Tibial artery (tissue), 4 donors: Measurements from ENCODE around the gene PKP3.
"Not testable (repeated sequence)": the region's sequence is repeated elsewhere in the genome, so short reads cannot be mapped to it uniquely, and the experiment has no call there.

Source experiments
- DNase-seq, 2 donors: peaks; one replicate each; pipeline ENCODE4 v3.0.0-alpha.2; 2019
- H3K27ac ChIP-seq, 2 donors: fragments of 200-600 bp; sonication (generic) in 1 of 2; 1 replicate in 1 of 2; 2 replicates in 1 of 2; pipeline ENCODE4 v1.5.1; 2018 to 2019; ENCODE audit warnings: mild to moderate bottlenecking in 1 of 2
- H3K27me3 ChIP-seq, 2 donors: fragments of 200-600 bp; sonication (generic) in 1 of 2; one replicate each; pipeline versions ENCODE4 v1.5.1 to v1.6.0; 2016 to 2019
- H3K36me3 ChIP-seq, 3 donors: fragments of 200-600 bp; sonication (generic) in 2 of 3; one replicate each; pipeline ENCODE4 v1.5.1; 2016 to 2019; ENCODE audit warnings: mild to moderate bottlenecking in 2 of 3
- H3K4me1 ChIP-seq, 4 donors: fragments of 200-600 bp; sonication (generic) in 2 of 4; 1 replicate in 3 of 4; 2 replicates in 1 of 4; pipeline ENCODE4 v1.5.1; 2016 to 2019
- H3K4me3 ChIP-seq, 2 donors: fragments of 200-600 bp; sonication (generic) in 1 of 2; 1 replicate in 1 of 2; 2 replicates in 1 of 2; pipeline ENCODE4 v1.5.1; 2018 to 2019; ENCODE audit warnings: mild to moderate bottlenecking in 2 of 2
- H3K9me3 ChIP-seq, 3 donors: fragments of 200-600 bp; sonication (generic) in 1 of 3; one replicate each; pipeline ENCODE4 v1.5.1; 2016 to 2019
- intact Hi-C: fragments of 100-400 bp; cut with DNase I; formaldehyde crosslinking; loops from one replicate; pipeline ENCODE4 v1.15.0; 2023; ENCODE audit warnings: low total_unique reads
- TF ChIP-seq, protein P1 (sequence below), 2 experiments: fragments of 200-600 bp in 1 of 2; fragments of 450-650 bp in 1 of 2; IDR thresholded peaks; one replicate each; pipeline ENCODE4 v1.5.1; 2017 to 2019; ENCODE audit warnings: antibody characterized with exemption in 2 of 2, mild to moderate bottlenecking in 1 of 2, moderate library complexity in 1 of 2

The PKP3 gene

DNA sequence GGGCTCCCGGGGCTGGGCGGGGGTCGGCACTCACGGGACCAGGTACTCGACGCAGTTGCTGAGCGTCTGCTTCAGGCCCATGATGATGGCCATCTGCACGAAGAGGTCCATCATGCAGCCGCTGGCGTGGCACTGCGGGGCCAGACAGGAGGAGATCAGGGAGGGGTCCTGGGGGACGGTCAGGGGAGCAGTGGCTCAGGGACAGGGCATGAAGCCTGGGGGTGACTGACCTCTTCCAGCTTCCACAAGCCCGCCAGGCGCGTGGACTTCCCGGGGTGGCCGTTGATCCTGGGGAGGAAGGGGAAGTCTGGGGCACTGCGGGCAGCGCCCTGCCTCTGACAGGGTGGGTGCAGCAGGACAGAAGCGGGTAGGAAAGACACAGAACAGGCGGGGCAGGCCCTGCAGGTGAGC, 26.9 kb downstream of the PKP3 start:
- Histone ChIP-seq H3K36me3 (no peaks in the 10 kb centered on the region), H3K27ac (no peak overlapping the region), H3K4me1 (peaks cover 0 to 17% (median 13%) of the 10 kb centered on the region in 4 donors), H3K4me3 (no peak overlapping the region), H3K9me3 (no peaks in the 10 kb centered on the region), H3K27me3 (peaks cover 0 to 65% of the 10 kb centered on the region in 2 donors)
- TF ChIP-seq, protein P1, sequence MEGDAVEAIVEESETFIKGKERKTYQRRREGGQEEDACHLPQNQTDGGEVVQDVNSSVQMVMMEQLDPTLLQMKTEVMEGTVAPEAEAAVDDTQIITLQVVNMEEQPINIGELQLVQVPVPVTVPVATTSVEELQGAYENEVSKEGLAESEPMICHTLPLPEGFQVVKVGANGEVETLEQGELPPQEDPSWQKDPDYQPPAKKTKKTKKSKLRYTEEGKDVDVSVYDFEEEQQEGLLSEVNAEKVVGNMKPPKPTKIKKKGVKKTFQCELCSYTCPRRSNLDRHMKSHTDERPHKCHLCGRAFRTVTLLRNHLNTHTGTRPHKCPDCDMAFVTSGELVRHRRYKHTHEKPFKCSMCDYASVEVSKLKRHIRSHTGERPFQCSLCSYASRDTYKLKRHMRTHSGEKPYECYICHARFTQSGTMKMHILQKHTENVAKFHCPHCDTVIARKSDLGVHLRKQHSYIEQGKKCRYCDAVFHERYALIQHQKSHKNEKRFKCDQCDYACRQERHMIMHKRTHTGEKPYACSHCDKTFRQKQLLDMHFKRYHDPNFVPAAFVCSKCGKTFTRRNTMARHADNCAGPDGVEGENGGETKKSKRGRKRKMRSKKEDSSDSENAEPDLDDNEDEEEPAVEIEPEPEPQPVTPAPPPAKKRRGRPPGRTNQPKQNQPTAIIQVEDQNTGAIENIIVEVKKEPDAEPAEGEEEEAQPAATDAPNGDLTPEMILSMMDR (IDR thresholded peaks at IDR 0.05): no peak
- peak in 1 of 2 donors; percentile 17 for DNase-seq
- intact Hi-C loops: no loop called here

DNA sequence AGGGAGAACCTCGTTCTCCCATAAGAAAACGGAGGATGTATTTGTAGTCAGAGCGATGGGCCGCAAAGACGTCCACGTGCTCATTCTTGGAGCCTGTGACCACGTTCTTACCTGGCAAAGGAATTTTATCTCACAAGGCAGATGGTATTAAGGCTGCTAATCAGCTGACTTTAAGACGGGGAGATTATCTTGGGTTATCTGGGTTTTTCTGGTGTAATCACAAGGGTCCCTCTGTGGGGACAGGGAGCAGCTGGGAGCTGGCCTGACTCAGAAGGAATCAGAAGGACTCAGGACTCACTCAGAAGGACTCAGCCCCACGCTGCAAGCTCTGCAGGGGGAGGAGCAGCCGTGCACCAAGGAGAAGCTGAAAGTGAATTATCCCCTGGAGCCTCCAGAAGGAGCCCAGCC, 28.2 kb downstream of the PKP3 start:
- DNase-seq: no peak

DNA sequence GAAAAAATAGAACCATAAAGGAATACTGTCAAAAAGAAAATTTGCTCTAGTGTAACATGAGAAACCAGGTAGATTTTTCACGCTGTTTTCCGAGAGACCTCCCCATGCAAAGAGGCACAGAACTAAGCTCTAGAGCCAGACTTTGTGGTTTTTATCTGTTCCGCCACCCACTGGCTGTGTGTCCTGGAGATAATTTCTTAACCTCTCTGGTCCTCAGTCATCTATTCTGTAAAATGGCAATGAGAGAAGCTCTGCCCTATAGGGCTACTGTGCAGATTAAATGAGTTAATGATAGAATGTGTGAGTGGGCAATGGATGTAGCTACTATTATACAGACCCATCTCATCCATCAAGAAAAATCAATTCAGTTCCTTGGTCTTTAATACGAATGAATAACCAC, 30.2 kb downstream of the PKP3 start:
- intact Hi-C loops: no loop called here
- no peak overlapping the region for H3K27ac ChIP-seq
- no peaks in the 10 kb centered on the region for H3K9me3 ChIP-seq
- DNase-seq: no peak
- no peaks in the 10 kb centered on the region for H3K4me1 ChIP-seq
- no peaks in the 10 kb centered on the region for H3K36me3 ChIP-seq
- peaks cover 0 to 32% of the 10 kb centered on the region in 2 donors for H3K27me3 ChIP-seq
- H3K4me3 ChIP-seq: no peak overlapping the region
- TF ChIP-seq, protein P1 (IDR thresholded peaks at IDR 0.05): no peak

More for the DNA sequence above, 28.2 kb downstream of the PKP3 start:
- intact Hi-C loops: no loop called here
- no peak overlapping the region for H3K4me3 ChIP-seq
- TF ChIP-seq, protein P1 (IDR thresholded peaks at IDR 0.05): no peak
- no peaks in the 10 kb centered on the region for H3K36me3 ChIP-seq
- H3K4me1 ChIP-seq: peaks cover 0 to 4% (median 2%) of the 10 kb centered on the region in 4 donors
- H3K27me3 ChIP-seq: peaks cover 0 to 52% of the 10 kb centered on the region in 2 donors
- H3K27ac ChIP-seq: no peak overlapping the region
- H3K9me3 ChIP-seq: no peaks in the 10 kb centered on the region

DNA sequence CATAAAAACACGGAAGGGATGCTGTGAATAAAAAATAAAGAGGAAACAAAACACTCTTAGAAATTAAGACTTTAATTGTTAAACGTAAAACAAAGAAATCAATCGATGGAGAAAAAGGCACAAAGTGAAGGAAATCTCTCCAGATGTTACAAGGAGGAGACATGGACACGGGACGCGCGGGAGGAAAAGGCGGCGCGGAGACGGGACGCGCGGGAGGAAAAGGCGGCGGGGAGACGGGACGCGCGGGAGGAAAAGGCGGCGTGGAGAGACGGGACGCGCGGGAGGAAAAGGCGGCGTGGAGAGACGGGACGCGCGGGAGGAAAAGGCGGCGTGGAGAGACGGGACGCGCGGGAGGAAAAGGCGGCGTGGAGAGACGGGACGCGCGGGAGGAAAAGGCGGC, 30.8 kb downstream of the PKP3 start:
- H3K9me3 ChIP-seq, H3K4me3 ChIP-seq, H3K4me1 ChIP-seq, H3K27ac ChIP-seq, DNase-seq, H3K36me3 ChIP-seq, intact Hi-C loops: not testable (repeated sequence)
- peaks cover 0 to 27% of the 10 kb centered on the region in 2 donors for H3K27me3 ChIP-seq

DNA sequence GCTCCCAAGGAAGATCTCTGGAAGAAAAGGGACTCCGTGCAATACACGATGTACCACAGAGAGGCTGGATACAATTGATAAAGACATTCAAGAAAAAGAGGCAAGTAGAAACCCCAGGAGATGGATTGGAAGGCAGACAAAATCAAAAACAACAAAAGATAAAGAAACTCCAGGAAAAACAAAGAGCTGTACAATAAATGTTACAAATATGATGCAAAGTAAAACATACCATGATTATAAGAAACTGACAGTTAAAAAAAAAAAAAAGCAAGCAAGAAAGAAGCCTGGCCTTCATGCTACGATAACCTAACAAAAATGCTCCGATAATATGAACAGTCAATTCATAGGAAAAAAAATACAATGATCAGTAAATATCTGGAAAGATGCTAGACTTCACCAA, 31.3 kb downstream of the PKP3 start:
- TF ChIP-seq, protein P1 (IDR thresholded peaks at IDR 0.05): no peak
- no peaks in the 10 kb centered on the region for H3K4me1 ChIP-seq

DNA sequence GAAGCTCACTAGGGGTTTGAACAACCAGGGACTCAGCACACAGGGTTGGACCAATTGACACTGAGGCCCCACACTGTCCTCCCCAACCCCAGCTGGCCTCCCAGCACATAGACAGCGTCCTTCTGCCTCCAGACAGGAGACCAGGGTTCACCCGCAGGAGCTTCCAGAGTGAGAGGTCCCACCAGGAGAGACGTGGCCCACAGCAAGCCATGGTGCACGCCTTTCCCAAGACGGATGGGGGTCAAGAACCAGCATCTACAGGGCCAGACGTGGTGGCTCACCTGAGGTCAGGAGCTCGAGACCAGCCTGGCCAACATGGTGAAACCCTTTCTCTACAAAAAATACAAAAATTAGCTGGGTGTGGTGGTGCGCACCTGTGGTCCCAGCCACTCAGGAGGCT, 32.8 kb downstream of the PKP3 start:
- DNase-seq: no peak
- Histone ChIP-seq H3K27me3 (peaks cover 0 to 18% of the 10 kb centered on the region in 2 donors), H3K9me3 (no peaks in the 10 kb centered on the region), H3K4me1 (no peaks in the 10 kb centered on the region), H3K4me3 (no peak overlapping the region), H3K36me3 (no peaks in the 10 kb centered on the region), H3K27ac (no peak overlapping the region)
- TF ChIP-seq, protein P1 (IDR thresholded peaks at IDR 0.05): no peak
- intact Hi-C loops: no loop called here

More for the DNA sequence above, 31.3 kb downstream of the PKP3 start:
- no peak for DNase-seq
- Histone ChIP-seq H3K9me3 (no peaks in the 10 kb centered on the region), H3K27me3 (peaks cover 0 to 21% of the 10 kb centered on the region in 2 donors), H3K27ac (no peak overlapping the region), H3K4me3 (no peak overlapping the region), H3K36me3 (no peaks in the 10 kb centered on the region)
- intact Hi-C loops: no loop called here
